Frontal cortex (tissue), 4 donors: ENCODE measurements around the gene DCST1. TPM values are rescaled to one million over a fixed set of nuclear protein-coding genes. Genes with fewer than 3 reads are reported as not detected.

Source experiments
- DNase-seq, 2 donors: peaks; one replicate each; pipeline ENCODE4 v3.0.0; 2012; ENCODE audit warnings: low spot score in 2 of 2
- FAIRE-seq: peaks from 2 replicates; lab custom pipeline; 2012; peaks lifted over from hg19 to GRCh38; lab: Jason Lieb, UNC
- total RNA-seq: library from RNA; depleted of rRNA; stranded (reverse); fragments of >200 nt; gene quantifications from one replicate; pipeline ENCODE4 v1.2.3, GENCODE V29; 2014
- donor health status: control.
- donor health status: control.
- donor health status: control.

Gene DCST1
- total RNA-seq, 1 donor from 2014 or later: not detected

DNA sequence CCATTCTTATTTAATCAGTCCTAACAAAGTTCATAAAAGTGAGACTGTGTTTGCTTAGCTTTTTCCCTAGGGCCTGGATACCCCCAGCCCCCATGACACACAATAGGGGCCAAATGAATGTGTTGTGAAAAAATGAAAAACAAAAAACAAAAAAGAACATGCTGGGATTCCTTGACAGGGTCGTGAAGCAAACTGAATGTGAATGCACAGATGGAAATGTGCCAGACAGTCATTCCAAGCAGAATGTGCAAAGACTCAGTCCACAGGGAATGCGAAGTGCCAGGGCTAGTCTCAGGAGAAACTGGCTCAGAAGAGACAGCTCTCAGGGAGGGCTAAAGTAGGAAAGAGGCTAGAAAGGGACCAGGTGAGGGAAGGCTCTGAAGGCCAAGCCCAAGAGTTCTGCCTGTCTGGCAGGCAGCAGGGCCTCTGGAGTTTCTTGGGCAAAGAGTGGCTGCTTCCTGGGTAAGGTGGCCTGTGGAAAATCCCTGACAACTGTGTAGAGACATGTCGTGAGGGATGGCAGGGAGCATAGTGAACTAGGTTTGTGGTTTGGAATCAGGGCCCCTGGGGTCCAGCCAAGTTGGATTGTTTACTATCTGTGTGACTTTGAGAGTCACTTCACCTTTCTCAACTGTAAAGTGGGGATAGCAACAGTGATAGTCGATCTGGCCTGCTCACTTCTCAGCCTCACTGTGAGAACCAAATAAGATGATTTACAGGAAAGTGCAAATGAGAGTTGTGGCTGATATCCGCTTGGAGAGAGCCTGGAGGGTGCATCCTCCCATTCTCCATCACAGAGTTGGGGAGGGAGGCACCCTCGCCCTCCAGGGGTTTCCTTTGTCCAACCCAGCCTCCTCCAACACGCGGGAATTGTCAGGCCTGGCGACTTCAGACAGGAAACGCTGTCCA, 16.3 kb downstream of the DCST1 start:
- FAIRE-seq (no peak), DNase-seq (no peak)

DNA sequence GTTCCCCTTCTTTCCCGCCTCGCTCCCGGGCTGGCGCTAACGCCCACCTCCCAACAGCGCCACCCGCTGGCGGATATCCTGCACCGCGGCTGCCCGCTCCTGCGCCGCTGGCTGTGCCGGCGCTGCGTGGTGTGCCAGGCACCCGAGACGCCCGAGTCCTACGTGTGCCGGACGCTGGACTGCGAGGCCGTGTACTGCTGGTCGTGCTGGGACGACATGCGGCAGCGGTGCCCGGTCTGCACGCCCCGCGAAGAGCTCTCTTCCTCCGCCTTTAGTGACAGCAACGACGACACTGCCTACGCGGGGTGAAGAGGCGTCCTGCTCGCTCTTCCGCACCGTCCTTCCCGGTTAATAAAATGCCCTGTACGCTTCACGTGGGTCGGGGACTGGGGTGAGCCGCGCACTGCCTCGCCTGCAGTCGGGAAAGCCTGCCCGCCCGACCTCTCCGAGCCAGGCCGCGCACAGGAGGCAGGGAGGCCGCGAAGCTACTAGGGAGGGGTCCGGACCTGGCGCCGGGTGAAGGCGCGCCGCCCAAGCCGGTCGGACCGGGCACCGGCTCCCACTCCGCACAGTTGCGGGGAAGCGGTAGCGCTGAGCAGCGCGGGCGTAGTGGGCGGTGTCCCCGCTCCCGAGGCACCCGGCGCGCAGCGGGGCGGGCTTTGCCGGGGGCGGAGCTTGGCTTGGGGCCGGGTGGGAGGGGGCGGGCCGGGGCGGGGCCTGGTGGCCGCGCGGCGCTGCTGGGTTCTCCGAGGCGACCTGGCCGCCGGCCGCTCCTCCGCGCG, 17.1 kb downstream of the DCST1 start, which contains the start of gene ADAM15:
TSS of gene ADAM15 (plus strand) at position 757 of the 782 bp plus-strand sequence. CDS start 71 bp downstream, outside the sequence.
- FAIRE-seq: no peak
- DNase-seq: peak; percentile 98 to 99

DNA sequence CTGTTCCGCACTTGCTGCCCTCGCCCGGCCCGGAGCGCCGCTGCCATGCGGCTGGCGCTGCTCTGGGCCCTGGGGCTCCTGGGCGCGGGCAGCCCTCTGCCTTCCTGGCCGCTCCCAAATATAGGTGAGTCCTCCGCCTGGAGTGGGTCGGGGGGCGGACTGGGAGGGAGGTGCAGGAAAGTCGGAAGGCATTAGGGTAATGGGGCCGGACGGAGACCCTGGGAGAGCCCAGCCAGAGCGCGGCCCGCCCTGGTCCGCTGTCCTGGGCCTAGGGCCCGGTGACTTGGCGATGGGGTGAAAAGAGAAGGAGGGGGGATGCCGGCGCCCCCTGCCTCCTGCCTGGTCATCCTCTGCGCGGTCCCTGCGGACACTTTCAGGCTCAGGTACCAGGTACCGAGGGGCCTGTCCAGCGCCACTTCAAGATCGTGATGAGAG, 17.7 kb downstream of the DCST1 start:
- DNase-seq: peak; percentile 35 to 52
- no peak for FAIRE-seq

- DNase-seq (peak; percentile 64 to 68), FAIRE-seq (no peak)
These were observed 18.3 kb downstream of the DCST1 start for GRCh38 chr1:155051777-155052398.

GRCh38 chr1:155052439-155053395, 19.1 kb downstream of the DCST1 start:
- peak in 1 of 2 donors; percentile 37 for DNase-seq
- no peak for FAIRE-seq

DNA sequence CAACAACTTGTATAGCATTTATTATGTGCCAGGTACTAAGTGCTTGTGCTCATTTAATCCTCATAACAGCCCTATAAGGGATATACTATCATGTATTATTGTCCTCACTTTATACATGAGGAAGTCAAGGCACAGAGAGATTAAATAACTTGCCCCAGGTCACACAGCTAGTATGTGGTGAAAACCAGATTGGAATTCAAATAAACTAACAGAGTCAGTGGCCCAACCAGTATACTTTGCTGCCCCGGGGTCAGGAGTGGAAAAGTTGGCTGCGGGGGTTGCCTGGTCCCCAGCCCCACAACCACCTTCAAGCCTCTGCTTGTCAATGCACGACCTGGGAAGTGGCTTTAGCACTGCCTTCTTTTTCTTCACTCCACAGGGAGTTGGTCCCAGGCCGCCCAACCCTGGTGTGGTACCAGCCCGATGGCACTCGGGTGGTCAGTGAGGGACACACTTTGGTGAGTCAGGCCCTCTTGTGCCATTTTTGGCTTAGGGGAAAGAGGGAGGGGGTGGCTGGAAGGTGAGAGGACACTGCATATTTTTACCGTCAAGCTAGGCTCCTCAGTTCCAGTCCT, 20.0 kb downstream of the DCST1 start:
- no peak for FAIRE-seq
- DNase-seq: no peak

DNA sequence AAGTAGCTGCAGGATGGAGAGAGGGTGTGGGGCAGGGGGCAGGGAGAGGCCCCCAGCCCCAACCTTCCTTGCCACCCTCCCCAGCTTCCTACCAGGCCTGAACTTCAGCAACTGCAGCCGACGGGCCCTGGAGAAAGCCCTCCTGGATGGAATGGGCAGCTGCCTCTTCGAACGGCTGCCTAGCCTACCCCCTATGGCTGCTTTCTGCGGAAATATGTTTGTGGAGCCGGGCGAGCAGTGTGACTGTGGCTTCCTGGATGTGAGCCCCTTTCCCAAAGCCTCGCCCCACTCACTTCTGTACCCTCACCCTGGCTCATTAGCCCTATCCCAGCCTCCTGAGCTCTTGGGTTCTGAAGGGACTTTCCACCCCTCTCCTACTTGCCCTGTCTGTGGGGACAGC, 23.5 kb downstream of the DCST1 start:
- FAIRE-seq (no peak), DNase-seq (no peak)

DNA sequence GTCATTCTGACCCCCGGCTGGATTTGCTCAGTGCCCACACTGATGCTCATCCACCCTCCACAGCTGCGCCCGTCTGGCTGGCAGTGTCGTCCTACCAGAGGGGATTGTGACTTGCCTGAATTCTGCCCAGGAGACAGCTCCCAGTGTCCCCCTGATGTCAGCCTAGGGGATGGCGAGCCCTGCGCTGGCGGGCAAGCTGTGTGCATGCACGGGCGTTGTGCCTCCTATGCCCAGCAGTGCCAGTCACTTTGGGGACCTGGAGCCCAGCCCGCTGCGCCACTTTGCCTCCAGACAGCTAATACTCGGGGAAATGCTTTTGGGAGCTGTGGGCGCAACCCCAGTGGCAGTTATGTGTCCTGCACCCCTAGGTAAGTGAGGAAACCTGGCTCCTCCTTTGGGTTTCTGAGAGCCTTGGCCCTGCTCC, 24.2 kb downstream of the DCST1 start:
- no peak for FAIRE-seq
- DNase-seq: no peak

DNA sequence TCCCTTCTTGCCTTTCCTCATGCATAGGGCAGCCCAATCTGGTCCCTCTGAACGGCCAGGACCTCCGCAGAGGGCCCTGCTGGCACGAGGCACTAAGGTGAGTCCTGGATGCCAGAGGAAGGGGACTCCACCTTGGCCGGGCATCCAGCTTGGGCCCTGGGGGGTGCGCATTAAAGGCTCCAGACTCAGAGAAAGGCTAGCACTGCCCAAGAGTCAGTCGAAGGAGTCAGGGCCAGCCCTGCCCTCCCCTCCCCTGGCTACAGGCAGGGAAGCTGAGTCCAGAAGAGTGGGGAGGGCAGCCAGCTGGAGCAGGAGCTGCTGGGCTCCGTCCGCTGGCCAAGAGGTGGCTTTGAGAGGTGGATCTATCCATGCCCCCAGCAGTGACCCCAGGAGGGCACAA, 27.1 kb downstream of the DCST1 start:
- FAIRE-seq: no peak
- DNase-seq: no peak

GRCh38 chr1:155061381-155062150, 27.9 kb downstream of the DCST1 start:
- no peak for FAIRE-seq
- peak; percentile 86 to 89 for DNase-seq

DNA sequence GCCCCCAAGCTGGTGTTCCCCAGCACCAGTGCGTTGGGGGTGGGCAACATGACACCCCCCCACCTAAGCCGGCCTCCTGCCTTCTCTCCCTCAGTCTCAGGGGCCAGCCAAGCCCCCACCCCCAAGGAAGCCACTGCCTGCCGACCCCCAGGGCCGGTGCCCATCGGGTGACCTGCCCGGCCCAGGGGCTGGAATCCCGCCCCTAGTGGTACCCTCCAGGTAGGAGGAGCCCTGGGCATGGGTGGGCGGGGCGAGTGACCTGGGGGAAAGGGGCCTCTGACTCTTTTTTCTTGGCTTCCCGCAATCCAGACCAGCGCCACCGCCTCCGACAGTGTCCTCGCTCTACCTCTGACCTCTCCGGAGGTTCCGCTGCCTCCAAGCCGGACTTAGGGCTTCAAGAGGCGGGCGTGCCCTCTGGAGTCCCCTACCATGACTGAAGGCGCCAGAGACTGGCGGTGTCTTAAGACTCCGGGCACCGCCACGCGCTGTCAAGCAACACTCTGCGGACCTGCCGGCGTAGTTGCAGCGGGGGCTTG, 28.6 kb downstream of the DCST1 start:
- no peak for FAIRE-seq
- no peak for DNase-seq

- no peak for FAIRE-seq
- no peak for DNase-seq
These were observed 29.2 kb downstream of the DCST1 start for GRCh38 chr1:155062702-155063411.

GRCh38 chr1:155063550-155064110, 30.0 kb downstream of the DCST1 start, which contains the start of gene EFNA4:
EFNA4 (plus strand) TSS chr1:155063740; CDS start chr1:155063824, 84 bp downstream.
- FAIRE-seq: no peak

GRCh38 chr1:155064111-155064831, 30.6 kb downstream of the DCST1 start:
- no peak for DNase-seq
- no peak for FAIRE-seq

More at GRCh38 chr1:155063550-155064110, 30.0 kb downstream of the DCST1 start, which contains the start of gene EFNA4:
- DNase-seq: peak; percentile 83 to 86

DNA sequence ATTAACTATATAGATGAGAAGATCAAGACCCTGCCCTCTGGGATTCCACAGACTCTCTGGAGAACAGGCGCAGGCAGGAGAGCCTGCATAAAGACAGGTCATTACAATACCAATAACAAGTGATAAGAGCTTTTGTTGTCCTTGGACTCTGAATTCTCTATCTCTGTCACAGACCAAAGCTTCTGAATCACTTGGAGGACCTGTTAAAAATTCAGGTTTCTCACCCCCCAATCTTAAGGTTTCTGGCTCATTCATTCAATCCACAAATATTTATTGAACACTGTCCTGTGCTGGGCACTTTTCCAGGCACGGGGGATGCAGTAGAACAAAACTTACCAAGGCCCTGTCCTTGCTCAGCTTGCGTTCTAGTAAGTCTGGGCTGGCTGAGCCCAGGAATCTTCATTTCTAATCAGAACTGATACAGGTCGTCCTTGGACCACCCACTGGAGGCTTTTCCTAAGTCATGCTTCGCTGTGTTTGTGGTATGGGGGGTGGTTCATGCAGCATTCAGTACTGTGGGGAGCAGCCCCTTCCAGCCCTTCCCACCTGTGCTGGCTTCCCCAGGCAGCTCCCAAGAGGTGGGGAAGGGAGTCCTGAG, 31.3 kb downstream of the DCST1 start:
- no peak for FAIRE-seq

GRCh38 chr1:155066777-155067176, 33.2 kb downstream of the DCST1 start:
- DNase-seq (no peak), FAIRE-seq (no peak)

More for the DNA sequence above, 31.3 kb downstream of the DCST1 start:
- DNase-seq: no peak
